H54 (cell line): ENCODE data around the gene SLC16A1.
A peak's percentile ranks its signal among the peaks of the same experiment; 100 is the strongest.

Source experiments
- DNase-seq: peaks from one replicate; pipeline ENCODE4 v3.0.0; 2011; ENCODE audit warnings: low spot score, mixed read lengths; ENCODE audit not compliant: insufficient read length
- FAIRE-seq: peaks from 3 replicates; lab custom pipeline; 2011; peaks lifted over from hg19 to GRCh38; lab: Jason Lieb, UNC
- POLR2A ChIP-seq: IDR thresholded peaks from 2 replicates; pipeline ENCODE4 v1.6.1; 2011; ENCODE audit warnings: low read depth, mild to moderate bottlenecking, low read length

The SLC16A1 gene

GRCh38 chr1:112956544-112957132 lies 642 bp upstream of the SLC16A1 start:
- TF ChIP-seq POLR2A, result no peak
- FAIRE-seq (peak; percentile 55), DNase-seq (no peak)

- no peak for TF ChIP-seq POLR2A
- FAIRE-seq (no peak), DNase-seq (peak; percentile 58)
These were observed 837 bp downstream of the SLC16A1 start for GRCh38 chr1:112954945-112955772.

- FAIRE-seq, result peak; percentile 41
- TF ChIP-seq POLR2A, result no peak
- DNase-seq, result no peak
These were observed 1.9 kb downstream of the SLC16A1 start for GRCh38 chr1:112954017-112954650.

GRCh38 chr1:112950426-112950825 lies 5.6 kb downstream of the SLC16A1 start:
- no peak for DNase-seq
- no peak for TF ChIP-seq POLR2A
- peak; percentile 30 for FAIRE-seq

GRCh38 chr1:112946683-112947082 lies 9.3 kb downstream of the SLC16A1 start:
- DNase-seq (no peak), FAIRE-seq (no peak)
- TF ChIP-seq POLR2A, result no peak

- FAIRE-seq (no peak), DNase-seq (no peak)
- no peak for TF ChIP-seq POLR2A
These were observed 16.2 kb downstream of the SLC16A1 start for GRCh38 chr1:112939810-112940209.

GRCh38 chr1:112938210-112938609 lies 17.8 kb downstream of the SLC16A1 start:
- FAIRE-seq (peak; percentile 79), DNase-seq (no peak)
- no peak for TF ChIP-seq POLR2A

GRCh38 chr1:112937495-112937894 lies 18.5 kb downstream of the SLC16A1 start:
- DNase-seq (no peak), FAIRE-seq (no peak)
- TF ChIP-seq POLR2A, result no peak

- peak; percentile 70 for FAIRE-seq
- TF ChIP-seq POLR2A, result no peak
- DNase-seq, result no peak
These were observed 18.9 kb downstream of the SLC16A1 start for GRCh38 chr1:112937070-112937469.

GRCh38 chr1:112935461-112936111 lies 20.4 kb downstream of the SLC16A1 start:
- DNase-seq, result no peak
- FAIRE-seq, result peak; percentile 68
- TF ChIP-seq POLR2A, result no peak

GRCh38 chr1:112934577-112934976 lies 21.4 kb downstream of the SLC16A1 start:
- DNase-seq (no peak), FAIRE-seq (peak; percentile 48)
- no peak for TF ChIP-seq POLR2A

- TF ChIP-seq POLR2A, result no peak
- DNase-seq (no peak), FAIRE-seq (no peak)
These were observed 22.0 kb downstream of the SLC16A1 start for GRCh38 chr1:112933820-112934571.

GRCh38 chr1:112929979-112930378 lies 26.0 kb downstream of the SLC16A1 start:
- DNase-seq, result no peak
- peak; percentile 15 for FAIRE-seq

More at GRCh38 chr1:112929979-112930378, 26.0 kb downstream of the SLC16A1 start:
- TF ChIP-seq POLR2A, result no peak
